OCI-LY7 (cell line): ENCODE measurements around the gene CPTP. TPM values are rescaled to one million over a fixed set of nuclear protein-coding genes. Genes with fewer than 3 reads are reported as not detected.

Experiments used
- BruUV-seq: library from RNA; stranded (reverse); fragments of 400-500 nt; replicated peaks from 2 replicates; lab custom pipeline; 2021; lab: Mats Ljungman, UMichigan
- CTCF ChIA-PET: fragments of 300-600 bp; sonication (Branson Sonifier 250); formaldehyde crosslinking; loops from one replicate; lab custom pipeline; 2022; ENCODE audit warnings: antibody characterized with exemption; ENCODE audit not compliant: unreplicated experiment; lab: Charles Lee
- POLR2A ChIA-PET: fragments of 300-600 bp; sonication (Branson Sonifier 250); formaldehyde crosslinking; loops from one replicate; lab custom pipeline; 2022; ENCODE audit warnings: antibody characterized with exemption; lab: Charles Lee
- DNase-seq: peaks from one replicate; pipeline ENCODE4 v3.0.0-alpha.2; 2015; ENCODE audit warnings: low spot score
- H2AFZ ChIP-seq: fragments of 200-600 bp; sonication (generic), shearing (Covaris generic); 2 replicates; pipeline ENCODE4 v1.6.1; 2014; ENCODE audit warnings: mild to moderate bottlenecking, antibody characterized with exemption, low read length, moderate library complexity
- H3K27ac ChIP-seq: fragments of 200-600 bp; sonication (generic); 2 replicates; pipeline ENCODE4 v1.5.1; 2014; ENCODE audit warnings: mixed run types, low read depth, mild to moderate bottlenecking, moderate library complexity, low read length, inconsistent platforms; ENCODE audit not compliant: poor library complexity, severe bottlenecking
- H3K36me3 ChIP-seq: fragments of 200-600 bp; sonication (generic); 2 replicates; pipeline ENCODE4 v1.6.1; 2014; ENCODE audit warnings: mild to moderate bottlenecking, antibody characterized with exemption, low read length, moderate library complexity, mixed read lengths; ENCODE audit not compliant: insufficient read depth
- H3K4me1 ChIP-seq: fragments of 200-600 bp; sonication (generic); 2 replicates; pipeline ENCODE4 v1.5.1; 2014; ENCODE audit warnings: mild to moderate bottlenecking, low read length; ENCODE audit not compliant: insufficient read depth, poor library complexity, severe bottlenecking
- H3K4me2 ChIP-seq: fragments of 200-600 bp; sonication (generic); 2 replicates; pipeline ENCODE4 v1.6.1; 2014; ENCODE audit warnings: mild to moderate bottlenecking, low read length
- H3K4me3 ChIP-seq: fragments of 200-600 bp; sonication (generic); 2 replicates; pipeline ENCODE4 v1.5.1; 2014; ENCODE audit warnings: mild to moderate bottlenecking, low read depth, low read length; ENCODE audit not compliant: poor library complexity, severe bottlenecking
- H3K79me2 ChIP-seq: fragments of 200-600 bp; sonication (generic); 2 replicates; pipeline ENCODE4 v1.6.1; 2016; ENCODE audit warnings: low read depth, mild to moderate bottlenecking, low read length, moderate library complexity, mixed read lengths; ENCODE audit not compliant: insufficient read depth
- H3K9me2 ChIP-seq: fragments of 200-600 bp; sonication (generic); 2 replicates; pipeline ENCODE4 v1.6.1; 2016; ENCODE audit warnings: mild to moderate bottlenecking, low read length, mixed read lengths; ENCODE audit not compliant: insufficient read depth
- H3K9me3 ChIP-seq: fragments of 200-600 bp; sonication (generic); 2 replicates; pipeline ENCODE4 v1.6.1; 2014; ENCODE audit warnings: mild to moderate bottlenecking, mixed run types, low read length, mixed read lengths
- H4K20me1 ChIP-seq: fragments of 200-600 bp; sonication (generic); 2 replicates; pipeline ENCODE4 v1.6.1; 2014; ENCODE audit warnings: mild to moderate bottlenecking, antibody characterized with exemption, low read length, moderate library complexity, mixed read lengths; ENCODE audit not compliant: insufficient read depth
- EZH2phosphoT487 ChIP-seq: fragments of 200-600 bp; sonication (generic); IDR thresholded peaks from 2 replicates; pipeline ENCODE4 v1.6.1; 2018; ENCODE audit warnings: low read depth, borderline replicate concordance, mild to moderate bottlenecking, mixed run types, antibody characterized with exemption, low read length, moderate library complexity, mixed read lengths
- intact Hi-C: fragments of 100-400 bp; cut with micrococcal nuclease; formaldehyde crosslinking; loops from one replicate; pipeline ENCODE4 v1.10.0; 2022; ENCODE audit not compliant: unreplicated experiment
- total RNA-seq, 2 experiments: library from RNA; depleted of rRNA in 1 of 2; stranded (reverse); fragments of >200 nt in 1 of 2; shearing (Covaris generic) in 1 of 2; gene quantifications; 2 replicates each; pipeline ENCODE4 v1.2.3, GENCODE V29; 2014 to 2022
- TF ChIP-seq, protein P1 (sequence below): fragments of 200-600 bp; sonication (generic); conservative IDR thresholded peaks from 2 replicates; pipeline ENCODE4 v1.5.1; 2014; ENCODE audit warnings: mild to moderate bottlenecking, antibody characterized with exemption, low read length, moderate library complexity, mixed read lengths

The CPTP gene
- total RNA-seq, 2 experiments from 2014 or later, result 16.6 to 20.6 TPM

DNA sequence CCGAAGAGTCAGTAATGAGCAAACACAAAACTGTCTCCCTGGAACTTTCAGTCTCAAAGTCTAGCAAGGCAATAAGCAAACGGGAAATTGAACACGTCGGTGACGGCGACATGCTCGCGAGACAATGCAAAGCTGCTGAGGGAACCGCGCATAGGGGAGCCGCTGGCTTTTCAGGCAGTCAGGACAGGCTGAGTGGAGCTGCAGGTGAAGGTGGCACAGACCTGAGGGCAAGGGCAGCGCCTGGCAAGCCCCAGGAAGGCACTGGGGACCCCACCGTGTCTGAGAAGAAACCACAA is 5.0 kb upstream of the CPTP start:
- no peak overlapping the region for H3K4me2 ChIP-seq
- H3K27ac ChIP-seq, result no peak overlapping the region
- intact Hi-C loops, result no loop called here
- peaks cover 33% of the 10 kb centered on the region for H3K79me2 ChIP-seq
- no peak overlapping the region for H2AFZ ChIP-seq
- no TSS peak for BruUV-seq
- H4K20me1 ChIP-seq, result peaks cover 3% of the 10 kb centered on the region; the same call in 1 of the 2 replicates
- DNase-seq, result no peak
- no peaks in the 10 kb centered on the region for H3K9me3 ChIP-seq
- ChIA-PET POLR2A (no interaction called here), CTCF (no interaction called here)
- no peak overlapping the region for H3K4me3 ChIP-seq
- TF ChIP-seq, protein P1, sequence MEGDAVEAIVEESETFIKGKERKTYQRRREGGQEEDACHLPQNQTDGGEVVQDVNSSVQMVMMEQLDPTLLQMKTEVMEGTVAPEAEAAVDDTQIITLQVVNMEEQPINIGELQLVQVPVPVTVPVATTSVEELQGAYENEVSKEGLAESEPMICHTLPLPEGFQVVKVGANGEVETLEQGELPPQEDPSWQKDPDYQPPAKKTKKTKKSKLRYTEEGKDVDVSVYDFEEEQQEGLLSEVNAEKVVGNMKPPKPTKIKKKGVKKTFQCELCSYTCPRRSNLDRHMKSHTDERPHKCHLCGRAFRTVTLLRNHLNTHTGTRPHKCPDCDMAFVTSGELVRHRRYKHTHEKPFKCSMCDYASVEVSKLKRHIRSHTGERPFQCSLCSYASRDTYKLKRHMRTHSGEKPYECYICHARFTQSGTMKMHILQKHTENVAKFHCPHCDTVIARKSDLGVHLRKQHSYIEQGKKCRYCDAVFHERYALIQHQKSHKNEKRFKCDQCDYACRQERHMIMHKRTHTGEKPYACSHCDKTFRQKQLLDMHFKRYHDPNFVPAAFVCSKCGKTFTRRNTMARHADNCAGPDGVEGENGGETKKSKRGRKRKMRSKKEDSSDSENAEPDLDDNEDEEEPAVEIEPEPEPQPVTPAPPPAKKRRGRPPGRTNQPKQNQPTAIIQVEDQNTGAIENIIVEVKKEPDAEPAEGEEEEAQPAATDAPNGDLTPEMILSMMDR, result no peak
- TF ChIP-seq EZH2phosphoT487, result no peak
- H3K36me3 ChIP-seq, result peaks cover 70% of the 10 kb centered on the region
- H3K4me1 ChIP-seq, result peaks cover 10% of the 10 kb centered on the region
- H3K9me2 ChIP-seq, result no peaks in the 10 kb centered on the region

DNA sequence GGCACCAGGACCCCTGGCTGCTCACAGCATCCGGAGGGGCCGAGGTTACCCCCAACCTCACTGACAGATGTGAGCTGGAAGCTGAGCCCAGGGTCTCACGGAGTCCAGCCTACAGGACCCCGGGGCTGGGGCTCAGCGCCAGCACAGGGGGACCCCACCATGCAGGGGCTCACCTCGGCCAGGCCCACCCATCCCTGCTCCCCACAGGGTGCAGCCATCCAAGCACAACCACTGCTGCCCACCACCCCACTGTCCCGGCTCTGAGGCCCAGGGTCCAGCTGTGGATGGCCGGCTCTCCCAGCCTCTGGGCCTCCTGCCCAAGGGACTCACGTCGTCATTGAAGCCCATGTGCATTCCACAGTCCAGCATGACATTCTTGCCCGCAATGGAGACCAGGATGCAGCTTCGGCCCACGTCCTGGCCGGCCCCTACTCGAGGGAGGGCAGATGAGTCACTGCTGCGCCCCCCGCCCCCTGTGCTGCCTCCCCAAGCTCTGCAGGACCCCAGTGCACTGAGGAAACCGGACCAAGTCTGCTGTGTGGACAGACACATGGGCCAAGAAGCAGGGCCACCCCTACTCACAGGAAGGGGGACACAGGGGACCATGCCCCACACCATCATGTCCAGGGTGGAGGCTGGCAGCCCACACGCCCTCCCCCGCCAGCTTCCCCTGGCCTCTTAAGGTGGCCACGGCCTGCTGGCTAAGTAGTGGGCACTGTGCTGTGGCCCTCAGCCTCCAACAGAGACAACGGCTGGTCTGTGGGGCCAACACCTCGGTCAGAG is 3.7 kb upstream of the CPTP start:
- Histone ChIP-seq H3K4me3 (no peak overlapping the region), H2AFZ (no peak overlapping the region), H3K4me1 (peaks cover 15% of the 10 kb centered on the region), H3K4me2 (no peak overlapping the region), H3K9me2 (no peaks in the 10 kb centered on the region), H3K27ac (no peak overlapping the region), H4K20me1 (peaks cover 3% of the 10 kb centered on the region; the same call in 1 of the 2 replicates), H3K36me3 (peaks cover 60% of the 10 kb centered on the region), H3K79me2 (peaks cover 43% of the 10 kb centered on the region), H3K9me3 (no peaks in the 10 kb centered on the region)
- ChIA-PET CTCF (no interaction called here), POLR2A (no interaction called here)
- TF ChIP-seq EZH2phosphoT487, result no peak
- TF ChIP-seq, protein P1, result no peak
- no peak for DNase-seq
- intact Hi-C loops, result no loop called here
- no TSS peak for BruUV-seq

DNA sequence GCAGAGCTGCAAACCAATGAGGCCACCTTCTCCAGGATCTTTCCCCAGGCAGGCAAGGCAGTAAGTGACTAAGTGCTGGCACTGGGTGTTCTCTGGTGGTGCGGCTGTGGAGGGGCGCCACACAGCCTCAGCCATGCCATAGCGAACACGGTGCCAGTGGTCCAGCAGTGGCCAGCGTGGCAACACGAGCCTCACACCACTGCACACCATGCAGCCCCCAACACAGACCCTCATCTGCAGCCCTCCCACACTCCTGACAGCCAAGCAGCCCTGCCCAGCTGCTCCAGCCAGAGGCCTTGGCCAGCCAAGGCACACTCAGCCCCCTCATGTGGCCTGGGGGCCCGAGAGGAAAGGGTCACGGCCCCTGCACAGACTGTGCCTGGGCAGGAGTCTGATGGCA is 3.1 kb upstream of the CPTP start:
- peaks cover 43% of the 10 kb centered on the region for H3K79me2 ChIP-seq
- POLR2A ChIA-PET, result no interaction called here
- BruUV-seq, result no TSS peak

More for the DNA sequence above, 3.1 kb upstream of the CPTP start:
- CTCF ChIA-PET, result no interaction called here
- no peak for DNase-seq
- H3K36me3 ChIP-seq, result peaks cover 56% of the 10 kb centered on the region
- H3K27ac ChIP-seq, result no peak overlapping the region
- TF ChIP-seq, protein P1, result no peak
- TF ChIP-seq EZH2phosphoT487, result no peak
- peaks cover 3% of the 10 kb centered on the region; the same call in 1 of the 2 replicates for H4K20me1 ChIP-seq
- no peak overlapping the region for H3K4me3 ChIP-seq
- intact Hi-C loops, result no loop called here
- no peaks in the 10 kb centered on the region for H3K9me3 ChIP-seq
- H3K9me2 ChIP-seq, result no peaks in the 10 kb centered on the region
- H3K4me2 ChIP-seq, result no peak overlapping the region
- no peak overlapping the region for H2AFZ ChIP-seq
- peaks cover 21% of the 10 kb centered on the region for H3K4me1 ChIP-seq
